Kidney tubule cell (primary cell): ENCODE data around the gene FGD3.
"Not testable (repeated sequence)": the region's sequence is repeated elsewhere in the genome, so short reads cannot be mapped to it uniquely, and the experiment has no call there.

Source experiments
- DNase-seq: peaks from one replicate; pipeline ENCODE4 v3.0.0-alpha.2; 2018; ENCODE audit warnings: low spot score

FGD3 gene

GRCh38 chr9:92978345-92978875 lies 31.1 kb downstream of the FGD3 start:
- no peak for DNase-seq

DNA sequence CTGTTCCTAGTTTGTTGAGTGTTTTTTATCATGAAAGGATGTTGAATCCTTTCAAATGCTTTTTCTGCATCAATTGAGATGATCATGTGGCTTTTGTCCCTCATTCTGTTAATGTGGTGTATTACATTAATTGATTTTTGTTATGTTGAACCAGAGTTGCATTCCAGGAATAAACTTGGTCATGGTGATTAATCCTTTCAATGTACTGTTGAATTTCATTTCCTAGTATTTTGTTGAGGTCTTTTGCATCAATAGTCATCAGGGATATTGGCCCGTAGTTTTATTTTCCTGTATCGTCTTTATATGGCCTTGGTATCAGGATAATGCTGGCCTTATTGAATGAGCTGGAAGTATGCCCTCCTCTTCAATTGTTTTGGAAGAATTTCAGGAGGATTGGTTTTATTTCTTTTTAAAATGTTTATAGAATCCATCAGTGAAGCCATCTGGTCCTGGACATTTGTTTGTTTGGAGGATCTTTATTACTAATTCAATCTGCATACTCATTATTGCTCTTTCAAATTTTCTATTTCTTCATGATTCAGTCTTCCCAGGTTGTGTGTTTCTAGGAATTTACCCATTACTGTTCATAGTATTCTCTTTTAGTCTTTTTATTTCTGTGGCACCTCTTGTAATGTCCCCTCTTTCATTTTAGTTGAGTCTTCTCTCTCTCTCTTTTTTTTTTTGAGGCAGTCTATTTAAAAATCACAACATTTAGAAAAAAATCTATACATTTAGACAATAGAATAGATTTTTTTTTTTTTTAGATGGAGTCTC lies 32.1 kb downstream of the FGD3 start:
- no peak for DNase-seq

DNA sequence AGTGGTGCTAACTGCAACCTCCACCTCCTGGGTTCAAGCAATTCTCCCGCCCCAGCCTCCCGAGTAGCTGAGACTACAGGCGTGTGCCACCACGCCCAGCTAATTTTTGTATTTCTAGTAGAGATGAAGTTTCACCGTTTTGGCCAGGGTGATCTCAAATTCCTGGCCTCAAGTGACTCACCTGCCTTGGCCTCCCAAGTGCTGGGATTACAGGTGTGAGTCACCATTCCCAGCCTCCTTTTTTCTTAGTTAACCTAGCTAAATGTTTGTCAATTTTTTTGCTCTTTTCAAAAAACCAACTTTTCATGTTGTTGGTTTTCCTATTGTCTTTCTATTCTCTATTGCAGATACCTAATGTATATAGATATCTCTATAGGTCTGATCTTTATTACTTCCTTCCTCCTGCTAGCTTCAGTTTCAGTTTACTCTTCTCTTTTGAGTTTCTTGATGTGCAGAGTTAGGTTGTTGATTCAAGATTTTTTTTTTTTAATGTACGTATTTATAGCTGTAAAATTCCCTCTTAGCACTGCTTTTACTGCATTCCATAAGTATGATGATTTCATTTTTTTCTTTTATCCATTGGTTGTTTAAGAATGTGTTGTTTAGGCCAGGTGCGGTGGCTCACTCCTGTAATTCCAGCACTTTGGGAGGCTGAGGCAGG lies 32.9 kb downstream of the FGD3 start:
- DNase-seq: peak; percentile 66

GRCh38 chr9:92982130-92982529 lies 34.8 kb downstream of the FGD3 start:
- DNase-seq: no peak

DNA sequence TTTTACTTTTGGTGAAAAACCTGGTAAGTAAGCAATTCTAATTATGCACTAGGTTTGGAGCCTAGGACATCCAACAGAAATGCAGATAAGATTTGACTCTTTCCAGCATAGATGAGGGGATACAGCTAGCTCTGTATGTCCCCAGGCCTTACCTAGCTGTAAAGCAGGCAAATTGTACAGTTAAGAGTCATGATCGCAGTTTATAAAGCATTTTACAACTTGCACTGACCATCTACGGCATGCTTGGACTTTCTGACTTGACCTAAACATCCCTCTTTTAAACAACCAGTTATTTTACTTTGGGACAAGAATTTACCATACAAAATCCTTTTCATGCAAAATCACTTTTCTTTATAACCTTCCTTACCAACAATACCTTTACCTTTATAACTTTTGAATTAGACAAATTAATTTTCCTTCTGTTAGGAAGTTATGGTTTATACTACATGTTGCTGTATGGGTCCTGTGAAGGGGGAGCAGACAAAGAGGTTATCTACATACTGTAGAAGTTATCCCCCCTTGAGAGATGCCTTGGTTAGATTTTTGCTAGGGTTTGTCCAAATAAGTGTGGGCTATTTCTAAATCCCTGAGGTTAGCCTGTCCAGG lies 36.8 kb downstream of the FGD3 start:
- DNase-seq: no peak

- no peak for DNase-seq
These were observed 37.7 kb downstream of the FGD3 start for GRCh38 chr9:92984976-92985375.

- no peak for DNase-seq
These were observed 39.1 kb downstream of the FGD3 start for GRCh38 chr9:92986176-92987119.

DNA sequence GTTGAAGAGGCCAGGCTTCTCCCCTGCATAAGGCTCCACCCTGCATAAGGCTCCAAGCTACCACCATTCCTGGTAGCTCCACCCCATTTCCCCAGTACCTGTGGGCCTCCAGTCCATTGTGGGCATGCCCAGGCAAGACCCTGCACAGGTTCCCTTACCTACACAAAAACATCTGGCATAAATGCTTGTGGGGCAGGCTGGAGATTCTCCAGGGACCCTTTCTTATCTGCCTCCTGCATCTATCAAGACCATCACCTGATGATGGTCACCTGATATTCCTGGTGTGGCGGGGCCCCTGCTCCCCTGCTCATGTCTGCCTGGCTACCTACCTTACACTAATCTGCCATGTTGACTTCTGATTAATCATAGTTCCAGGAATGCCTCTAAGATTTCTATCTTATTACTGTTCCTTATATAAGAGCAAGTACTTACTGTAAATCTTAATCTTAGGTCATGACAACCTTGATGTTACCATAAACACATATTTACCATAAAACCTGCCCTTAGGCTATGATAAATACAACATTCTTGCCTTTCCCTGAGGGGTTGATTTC lies 41.0 kb downstream of the FGD3 start:
- peak; percentile 24 for DNase-seq

DNA sequence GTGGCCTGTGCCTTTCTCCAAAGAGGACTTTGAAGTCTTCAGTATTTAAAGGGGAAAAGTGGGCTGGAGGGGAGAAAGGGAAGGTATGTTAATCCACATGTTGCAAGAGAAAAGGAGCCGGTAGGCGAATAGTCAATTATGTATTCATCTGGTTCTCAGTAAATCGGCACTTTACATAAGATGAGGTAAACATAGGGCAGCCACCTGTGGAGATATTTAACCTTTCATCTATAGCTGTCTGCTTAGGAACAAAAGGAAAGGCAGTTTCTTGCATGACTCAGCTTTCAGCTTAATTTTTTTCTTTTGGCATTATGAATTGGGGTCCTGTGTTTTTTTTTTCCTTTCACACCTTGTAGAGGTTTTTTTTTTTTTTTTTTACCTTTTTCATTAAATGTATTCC lies 42.2 kb downstream of the FGD3 start:
- no peak for DNase-seq

DNA sequence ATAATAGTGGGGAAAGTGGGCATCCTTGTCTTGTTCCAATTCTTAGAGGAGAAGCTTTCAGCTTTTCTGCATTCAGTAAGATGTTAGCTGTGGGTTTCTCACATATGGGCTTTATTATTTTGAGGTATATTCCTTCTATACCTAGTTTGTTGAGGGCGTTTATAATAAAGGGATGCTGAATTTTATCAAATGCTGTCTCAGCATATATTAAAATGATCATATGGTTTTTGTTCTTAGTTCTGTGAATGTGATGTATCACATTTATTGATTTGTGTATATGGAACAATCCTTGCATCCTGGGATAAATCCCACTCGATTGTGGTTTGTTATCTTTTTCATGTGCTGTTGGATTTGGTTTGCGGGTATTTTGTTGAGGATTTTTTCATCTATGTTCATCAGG lies 43.1 kb downstream of the FGD3 start:
- no peak for DNase-seq

DNA sequence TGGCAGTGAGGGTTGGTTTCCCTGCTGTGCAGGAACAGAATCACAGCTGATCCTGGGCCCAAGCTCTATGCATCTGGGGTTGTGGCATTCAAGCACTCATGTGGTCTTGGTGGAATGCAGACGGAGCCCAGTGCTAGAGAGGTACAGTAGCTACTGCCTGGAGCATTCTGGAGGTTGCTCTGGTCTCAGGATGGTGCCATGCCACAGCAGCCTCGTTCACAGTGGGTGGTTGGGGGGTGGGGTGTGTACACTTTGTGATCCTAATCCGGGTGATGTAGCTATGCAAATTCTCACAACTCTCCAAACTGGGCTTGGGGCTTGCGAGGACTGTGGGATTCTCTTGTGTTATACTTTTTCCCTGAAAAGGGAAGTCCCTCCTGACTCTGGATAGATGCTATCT lies 45.2 kb downstream of the FGD3 start:
- no peak for DNase-seq

DNA sequence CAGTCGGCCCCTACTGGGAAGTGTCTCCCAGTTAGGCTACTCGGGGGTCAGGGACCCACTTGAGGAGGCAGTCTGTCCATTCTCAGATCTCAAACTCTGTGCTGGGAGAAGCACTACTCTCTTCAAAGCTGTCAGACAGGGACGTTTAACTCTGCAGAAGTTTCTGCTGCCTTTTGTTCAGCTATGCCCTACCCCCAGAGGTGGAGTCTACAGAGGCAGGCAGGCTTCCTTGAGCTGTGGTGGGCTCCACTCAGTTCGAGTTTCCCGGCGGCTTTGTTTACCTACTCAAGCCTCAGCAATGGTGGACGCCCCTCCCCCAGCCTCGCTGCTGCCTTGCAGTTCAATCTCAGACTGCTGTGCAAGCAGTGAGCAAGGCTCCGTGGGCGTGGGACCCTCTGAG lies 51.5 kb downstream of the FGD3 start:
- DNase-seq: not testable (repeated sequence)

DNA sequence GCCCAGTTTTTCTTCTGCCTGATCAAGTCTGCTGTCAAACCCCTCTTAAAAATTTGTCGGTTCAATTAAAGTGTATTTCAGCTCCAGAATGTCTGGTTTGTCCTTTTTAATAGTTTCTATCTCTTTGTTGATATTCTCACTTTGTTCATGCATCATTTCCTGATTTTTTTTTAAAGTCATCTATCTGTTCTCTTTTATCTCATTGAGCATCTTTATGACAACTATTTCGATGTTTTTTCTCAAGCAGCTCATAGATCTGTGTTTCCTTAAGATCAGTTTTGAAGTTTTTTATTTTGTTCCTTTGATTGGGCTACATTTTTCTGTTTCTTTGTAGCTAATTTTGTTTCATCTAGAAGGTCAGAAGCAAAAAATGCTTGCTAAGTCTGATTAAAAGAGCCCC lies 53.7 kb downstream of the FGD3 start:
- DNase-seq: no peak

- no peak for DNase-seq
These were observed 55.4 kb downstream of the FGD3 start for GRCh38 chr9:93002700-93003099.

- DNase-seq: peak; percentile 68
These were observed 56.5 kb downstream of the FGD3 start for GRCh38 chr9:93003552-93004407.

DNA sequence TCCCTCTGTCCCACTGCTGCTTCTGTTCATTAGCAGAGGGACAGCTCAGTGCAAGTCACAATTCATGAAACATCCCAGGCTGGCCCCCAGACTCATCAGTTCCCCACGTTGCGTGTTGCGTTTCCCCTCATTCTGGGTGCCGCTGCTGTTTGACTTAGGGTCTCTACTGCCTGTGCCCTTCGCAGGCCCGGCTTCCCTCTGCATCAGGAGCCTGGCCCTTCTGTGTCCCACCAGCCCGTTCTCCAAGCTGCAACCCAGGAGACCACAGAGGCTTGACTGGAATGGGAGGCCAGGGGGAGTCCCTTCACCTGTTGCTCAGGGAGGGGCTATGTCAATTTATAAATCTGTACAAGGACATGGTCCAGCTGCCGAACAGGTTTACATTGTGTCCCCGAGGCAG lies 57.2 kb downstream of the FGD3 start:
- DNase-seq: no peak

- no peak for DNase-seq
These were observed 58.6 kb downstream of the FGD3 start for GRCh38 chr9:93005876-93006275.

- DNase-seq: no peak
These were observed 60.3 kb downstream of the FGD3 start for GRCh38 chr9:93007529-93008058.

DNA sequence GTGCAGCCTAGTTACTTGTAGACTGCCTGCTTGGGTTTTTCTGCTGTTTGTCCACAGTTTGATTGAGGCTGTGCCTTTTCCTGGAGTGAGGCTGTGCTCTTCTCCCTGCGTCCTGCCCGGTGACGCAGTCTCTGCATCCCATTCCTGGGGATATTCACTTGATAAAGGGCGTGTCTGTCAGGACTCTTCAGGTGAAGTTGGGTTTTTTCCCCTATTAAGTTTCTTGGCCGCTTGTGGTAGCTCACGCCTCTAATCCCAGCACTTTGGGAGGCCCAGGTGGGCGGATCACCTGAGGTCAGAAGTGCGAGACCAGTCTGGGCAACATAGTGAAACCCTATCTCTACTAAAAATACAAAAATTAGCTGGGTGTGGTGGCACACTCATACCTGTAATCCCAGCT lies 61.1 kb downstream of the FGD3 start:
- DNase-seq: no peak

- no peak for DNase-seq
These were observed 62.2 kb downstream of the FGD3 start for GRCh38 chr9:93009337-93010015.
